Stimulated activated naive CD4-positive, alpha-beta T cell (primary cell): ENCODE data around the gene CNIH2.
"Not testable (repeated sequence)": the region's sequence is repeated elsewhere in the genome, so short reads cannot be mapped to it uniquely, and the experiment has no call there.

Experiments
- DNase-seq, 6 experiments: peaks; one replicate each; lab custom pipeline; 2025; lab: John Stamatoyannopoulos, UW

CNIH2 gene

GRCh38 chr11:66276619-66277018 lies 1.4 kb upstream of the CNIH2 start:
- not testable (repeated sequence) for DNase-seq

- not testable (repeated sequence) for DNase-seq
These were observed 911 bp upstream of the CNIH2 start for GRCh38 chr11:66277064-66277463.

GRCh38 chr11:66278363-66279091 lies 552 bp downstream of the CNIH2 start:
- peak in 3 of 6 experiments; percentile 36 to 51 (median 37) for DNase-seq

DNA sequence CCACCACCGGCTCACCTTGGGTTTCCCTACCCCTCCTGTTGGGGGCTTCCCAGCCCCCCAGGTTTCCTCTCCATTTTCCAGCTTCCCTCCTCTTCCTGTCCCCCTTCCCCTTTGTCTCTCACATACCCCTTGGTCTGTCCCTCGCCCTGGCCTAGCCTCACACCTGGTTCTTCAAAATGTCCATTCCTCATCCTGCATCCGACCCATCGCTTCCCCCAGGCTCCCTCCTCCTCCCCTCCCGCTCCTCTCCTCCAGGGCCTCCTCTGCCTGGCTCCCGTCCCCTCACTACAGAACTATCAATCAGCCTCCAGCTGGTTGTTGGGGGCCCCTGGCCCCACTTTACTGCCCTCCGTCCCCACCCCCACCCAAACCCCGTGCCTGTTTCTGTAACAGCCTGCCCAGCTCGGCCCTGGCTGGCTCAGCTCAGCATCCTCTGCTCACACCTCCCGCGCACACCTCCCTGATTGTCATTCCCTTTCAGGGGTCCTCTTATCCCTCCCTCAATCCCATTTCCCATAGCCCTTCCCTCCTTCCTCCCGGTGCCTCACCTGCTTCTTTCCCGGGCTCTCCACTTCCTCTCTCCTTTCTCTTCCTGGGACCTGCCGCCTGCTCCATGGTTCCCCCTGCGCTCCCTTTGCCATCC lies 1.2 kb downstream of the CNIH2 start:
- no peak for DNase-seq

DNA sequence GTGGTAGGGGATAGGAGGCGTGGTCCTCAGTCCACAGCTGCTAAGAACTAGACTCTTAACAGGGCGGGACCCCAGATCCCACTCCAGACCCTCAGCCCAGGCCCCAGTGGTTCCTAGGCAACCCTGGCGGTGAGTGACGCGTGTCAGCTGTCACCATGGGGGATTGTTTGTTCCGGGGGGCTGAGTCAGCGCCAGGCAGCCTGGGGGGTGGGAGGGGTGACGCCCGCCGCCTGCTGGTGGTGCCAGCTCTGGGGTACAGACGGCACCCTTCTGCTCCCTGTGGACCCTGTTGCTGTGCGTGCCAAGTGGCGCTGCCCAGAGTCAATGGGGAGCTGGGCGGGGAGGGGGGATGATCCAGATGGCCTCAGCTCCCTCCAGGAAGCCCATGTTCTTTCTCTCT lies 2.5 kb downstream of the CNIH2 start:
- no peak for DNase-seq

DNA sequence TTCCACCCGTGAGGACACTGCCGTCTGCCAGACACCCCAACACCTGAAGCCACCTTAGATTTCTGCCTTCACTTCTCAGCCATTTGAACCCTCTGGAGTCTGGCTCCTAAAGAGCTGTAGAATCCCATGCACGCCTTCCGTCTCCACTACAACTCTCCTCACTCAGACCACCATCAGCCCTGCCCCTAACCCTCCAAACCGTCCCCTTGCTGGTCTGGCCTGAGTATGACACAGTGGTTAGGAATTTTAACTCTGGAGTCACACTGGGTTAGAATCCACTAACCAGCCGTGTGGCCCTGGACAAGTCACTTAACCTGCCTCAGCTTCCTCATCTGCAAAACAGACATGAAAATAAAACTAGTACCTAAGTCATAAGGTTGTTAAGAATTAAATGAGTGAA lies 3.0 kb downstream of the CNIH2 start:
- no peak for DNase-seq

DNA sequence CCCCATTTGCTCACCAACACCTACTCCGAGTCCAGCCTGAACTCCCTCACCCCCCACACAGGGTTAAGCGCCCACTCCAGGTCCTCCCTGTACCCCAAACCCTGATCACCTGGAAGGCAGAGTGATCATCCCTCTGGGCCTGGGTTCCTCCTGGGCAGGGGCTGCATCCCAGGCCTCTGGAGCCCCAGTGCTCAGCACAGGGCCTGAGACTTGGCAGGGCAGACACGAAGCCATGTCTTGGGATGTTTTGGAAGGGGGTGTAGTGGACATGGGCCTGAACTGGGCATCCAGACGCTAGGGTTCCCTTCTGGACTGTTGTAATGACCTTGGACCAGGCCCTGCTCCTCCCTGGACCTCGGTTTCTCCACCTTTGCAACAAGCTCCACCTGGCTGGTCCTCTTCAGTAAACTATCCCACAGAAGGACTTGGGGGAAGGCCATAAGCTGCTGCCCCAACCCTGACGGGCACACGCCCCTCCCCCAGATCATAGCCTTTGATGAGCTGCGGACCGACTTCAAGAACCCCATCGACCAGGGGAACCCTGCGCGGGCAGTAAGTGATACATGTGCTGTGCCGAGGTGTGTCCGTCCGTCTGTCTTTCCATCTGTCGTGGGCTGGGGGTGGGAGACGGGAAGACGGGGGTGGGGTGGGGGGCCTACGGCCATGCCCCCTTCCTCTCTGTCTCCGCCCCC lies 3.9 kb downstream of the CNIH2 start:
- no peak for DNase-seq

DNA sequence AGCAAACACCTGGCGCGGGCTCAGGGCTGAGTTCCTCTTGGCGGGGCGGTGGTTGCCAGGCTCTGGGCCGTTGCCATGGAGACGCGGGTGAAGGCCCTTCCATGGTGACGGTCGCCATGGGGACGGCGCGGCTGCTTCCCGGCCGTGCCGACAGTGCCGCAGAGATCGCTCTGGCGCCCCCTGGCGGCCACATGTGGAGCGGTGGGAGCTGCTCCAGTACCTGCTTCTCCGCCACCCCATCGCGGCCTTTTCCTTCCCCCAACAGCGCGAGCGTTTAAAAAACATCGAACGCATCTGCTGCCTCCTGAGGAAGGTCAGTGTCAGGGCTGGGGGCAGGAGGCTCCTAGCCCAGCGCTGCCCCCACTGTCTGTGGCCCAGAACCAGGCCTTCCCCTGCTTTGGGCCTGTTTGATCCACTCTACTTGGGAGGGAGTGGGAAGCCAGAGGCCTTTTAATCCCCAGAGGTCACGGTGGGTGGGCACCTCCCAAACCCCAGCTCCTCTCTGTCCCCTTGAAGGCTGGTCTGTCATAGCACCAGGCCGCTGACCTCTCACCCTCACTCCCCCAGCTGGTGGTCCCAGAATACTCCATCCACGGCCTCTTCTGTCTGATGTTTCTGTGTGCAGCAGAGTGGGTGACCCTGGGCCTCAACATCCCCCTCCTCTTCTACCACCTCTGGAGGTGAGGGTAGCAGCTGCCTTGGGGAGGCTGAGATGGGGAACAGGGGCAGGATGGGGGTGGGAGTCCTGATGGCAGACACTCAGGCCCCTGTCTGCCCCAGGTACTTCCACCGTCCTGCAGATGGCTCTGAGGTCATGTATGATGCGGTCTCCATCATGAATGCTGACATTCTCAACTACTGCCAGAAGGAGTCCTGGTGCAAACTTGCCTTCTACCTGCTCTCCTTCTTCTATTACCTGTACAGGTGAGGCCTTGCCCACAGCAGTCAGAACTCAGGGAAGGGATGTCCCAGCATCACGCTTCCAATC lies 4.8 kb downstream of the CNIH2 start:
- DNase-seq: peak; percentile 95 to 100 (median 98)

DNA sequence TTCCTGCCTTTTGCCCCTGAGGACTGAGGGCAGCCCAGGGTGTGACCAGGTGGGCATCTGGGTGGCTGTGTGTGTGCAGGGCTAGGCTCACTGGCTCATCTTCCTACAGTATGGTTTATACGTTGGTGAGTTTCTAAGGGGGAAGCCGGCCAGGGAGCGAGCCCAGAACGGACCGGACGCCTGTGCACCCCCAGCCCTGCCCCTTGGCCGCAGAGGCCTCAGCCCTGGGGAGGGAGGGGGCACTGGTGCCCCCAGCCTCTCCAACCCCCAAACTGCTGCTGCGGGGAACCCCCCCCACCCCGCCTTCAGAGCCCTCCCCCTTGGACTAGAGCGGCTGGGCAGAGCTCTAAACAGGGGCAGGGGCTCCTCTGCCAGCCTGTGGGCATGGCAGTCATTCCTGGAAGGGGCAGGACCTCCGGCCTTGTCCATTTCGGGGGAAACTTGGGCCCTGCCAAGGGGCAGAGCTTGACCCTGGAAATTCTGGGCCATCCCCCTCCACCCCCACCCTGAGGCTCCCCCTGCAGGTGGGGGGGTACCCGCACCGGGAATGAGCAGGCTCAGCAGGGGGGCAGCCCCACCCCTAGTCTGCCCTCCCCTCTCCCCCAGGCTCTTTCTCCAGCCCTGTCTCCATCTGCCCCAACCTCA lies 5.6 kb downstream of the CNIH2 start:
- no peak for DNase-seq

- DNase-seq: no peak
These were observed 6.6 kb downstream of the CNIH2 start for GRCh38 chr11:66284526-66285078.

GRCh38 chr11:66285250-66285947 lies 7.4 kb downstream of the CNIH2 start:
- DNase-seq: no peak

DNA sequence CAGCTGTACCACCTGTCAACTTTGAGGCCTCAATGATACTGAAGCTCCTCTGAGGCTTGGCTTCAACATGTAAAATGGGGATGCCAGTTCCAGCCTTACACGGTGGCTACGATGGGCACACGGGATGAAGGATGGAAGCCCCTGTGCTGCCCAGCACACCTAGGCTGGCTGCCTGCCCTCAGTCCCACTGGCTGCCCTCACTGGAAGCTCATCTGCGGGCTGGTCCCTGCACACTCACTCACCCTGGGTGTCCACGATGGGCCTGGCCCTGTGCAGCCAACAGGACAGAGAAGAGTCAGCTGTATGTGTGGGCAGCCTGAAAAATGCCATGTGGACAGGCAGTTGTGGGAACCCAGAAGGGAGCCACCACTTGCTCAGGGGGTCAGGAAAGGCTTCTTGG lies 8.7 kb downstream of the CNIH2 start:
- DNase-seq: no peak

GRCh38 chr11:66287211-66287888 lies 9.4 kb downstream of the CNIH2 start:
- DNase-seq: no peak

DNA sequence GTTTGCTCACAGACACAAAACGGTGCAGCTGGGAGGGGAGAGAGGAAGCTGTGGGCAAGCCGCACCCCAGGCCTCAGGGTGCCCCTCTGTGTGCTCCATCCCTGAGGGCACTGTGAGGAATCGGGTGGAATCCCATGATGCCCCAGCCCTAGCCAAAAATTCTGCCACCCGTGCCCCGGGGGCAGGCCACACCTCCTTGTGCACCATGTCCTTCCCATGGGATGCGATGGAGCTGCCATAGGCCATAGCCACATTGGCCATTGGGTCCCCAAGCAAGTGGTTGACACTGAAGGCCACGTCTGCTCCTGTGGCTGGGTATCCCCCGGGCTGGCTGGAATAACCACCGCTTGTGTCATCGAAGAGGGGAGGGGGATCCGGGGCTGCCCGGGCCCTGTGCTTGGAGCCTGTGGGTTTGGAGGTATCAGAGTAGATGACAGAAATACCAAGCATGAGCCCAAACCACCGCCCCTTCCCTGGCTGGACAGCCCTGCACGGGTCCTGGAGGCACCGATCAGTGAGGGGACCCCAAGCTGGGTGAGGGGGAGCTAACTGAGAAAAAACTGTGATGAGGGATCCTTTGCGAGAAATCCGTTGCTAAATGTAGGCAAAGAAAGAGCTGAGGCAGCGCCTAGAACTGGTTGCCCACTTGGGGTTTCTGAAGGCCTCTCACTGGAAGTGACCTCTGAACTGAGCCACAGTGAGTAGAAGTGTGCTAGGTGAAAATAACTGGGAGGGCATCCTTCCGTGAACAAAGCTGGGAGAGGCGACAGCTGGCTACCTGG lies 10.1 kb downstream of the CNIH2 start:
- no peak for DNase-seq

DNA sequence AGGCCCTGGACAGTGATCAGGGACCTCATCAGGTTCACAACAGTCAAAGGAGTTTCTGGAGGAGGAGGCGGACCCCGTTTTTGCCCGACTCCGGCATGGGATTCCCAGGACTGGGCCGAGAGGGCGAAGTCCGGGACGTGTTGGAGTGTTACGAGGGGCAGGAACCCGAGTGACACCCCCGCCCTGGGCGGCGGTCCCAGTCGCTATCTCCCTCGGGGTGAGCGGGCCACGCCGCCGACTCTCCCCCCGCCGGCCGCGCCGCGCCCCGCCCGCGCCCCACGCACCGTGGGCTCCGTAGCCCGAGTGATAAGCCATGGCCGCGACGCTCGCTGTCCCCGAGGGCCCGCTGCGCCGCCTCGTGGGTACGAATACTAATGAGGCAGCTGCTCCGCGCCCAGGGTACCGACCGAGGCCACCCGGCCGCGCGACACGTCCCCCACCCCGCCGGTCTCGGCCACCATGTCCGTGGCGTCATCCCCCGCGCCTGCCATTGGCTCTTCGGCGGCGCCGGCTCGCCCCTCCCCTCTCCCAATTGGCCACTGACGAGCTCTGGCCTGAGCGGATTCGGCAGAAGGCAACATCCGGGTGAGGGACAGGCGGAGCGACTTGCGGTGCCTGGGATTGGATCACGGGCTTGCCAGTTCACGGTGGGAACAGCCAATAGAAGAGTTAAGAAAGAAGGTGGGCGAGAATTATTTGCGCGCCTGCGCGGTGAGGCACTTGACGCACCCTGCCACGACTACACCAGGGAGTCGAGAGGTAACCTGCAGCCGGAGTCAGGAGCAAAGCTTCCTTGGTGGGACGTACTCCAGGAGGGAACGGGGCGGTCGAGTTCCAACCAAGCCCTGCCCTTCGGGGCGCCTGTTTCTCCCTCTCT lies 10.9 kb downstream of the CNIH2 start, which contains the start of gene YIF1A:
Gene YIF1A, minus strand, starts transcription at position 473 of the 877 bp plus-strand sequence. Its CDS starts 158 bp downstream, at position 315.
- peak; percentile 92 to 99 (median 98) for DNase-seq

- peak in 5 of 6 experiments; percentile 79 to 97 (median 89) for DNase-seq
These were observed 11.8 kb downstream of the CNIH2 start for GRCh38 chr11:66289548-66290329.

DNA sequence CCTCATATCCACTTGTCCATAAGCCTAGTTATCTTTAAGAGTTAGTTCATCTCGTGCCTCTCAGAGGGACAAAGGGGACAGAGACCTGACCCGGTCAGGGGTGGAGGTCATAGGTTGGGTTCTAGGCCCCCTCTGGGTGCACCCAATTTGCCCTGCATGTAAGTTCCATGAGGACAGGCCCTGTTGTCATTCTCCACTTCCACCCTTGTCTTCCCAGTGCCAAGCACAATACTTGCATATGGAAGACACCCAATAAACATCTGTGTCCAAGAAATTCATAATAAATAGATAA lies 12.3 kb downstream of the CNIH2 start:
- no peak for DNase-seq
